K562 (cell line): Measurements from ENCODE around the gene ZMYND19. TPM values are rescaled to one million over a fixed set of nuclear protein-coding genes. Genes with fewer than 3 reads are reported as not detected.
A peak's percentile ranks its signal among the peaks of the same experiment; 100 is the strongest.

Source experiments
- ATF7 ChIP-seq: fragments of 450-650 bp; IDR thresholded peaks from 2 replicates; pipeline ENCODE4 v1.7.1; 2014; ENCODE audit warnings: mild to moderate bottlenecking, moderate library complexity
- CHD2 ChIP-seq: IDR thresholded peaks from 2 replicates; pipeline ENCODE4 v1.6.1; 2011; ENCODE audit warnings: low read depth, low read length
- CREB1 ChIP-seq, 2 experiments: sonication (generic) in 1 of 2; formaldehyde crosslinking in 1 of 2; IDR thresholded peaks; 2 replicates each; pipeline versions ENCODE4 v1.6.1 to v1.8.0; 2012 to 2022; ENCODE audit warnings: inconsistent platforms in 1 of 2, mild to moderate bottlenecking in 1 of 2, missing genetic modification reagents in 1 of 2, moderate library complexity in 1 of 2
- FOXP1 ChIP-seq: sonication (generic); formaldehyde crosslinking; IDR thresholded peaks from 2 replicates; pipeline ENCODE4 v1.8.0; 2022; ENCODE audit warnings: mild to moderate bottlenecking, missing genetic modification reagents
- GABPA ChIP-seq: fragments of 200-800 bp; sonication (Bioruptor generic); conservative IDR thresholded peaks from 2 replicates; pipeline ENCODE4 v1.6.1; 2016; ENCODE audit warnings: low read depth, missing genetic modification characterization, missing compliant biosample characterization
- HDAC1 ChIP-seq, 2 experiments: fragments of 450-650 bp; IDR thresholded peaks; 2 replicates each; pipeline ENCODE4 v1.6.1; 2016 to 2017; ENCODE audit warnings: inconsistent platforms in 1 of 2, mild to moderate bottlenecking in 1 of 2, moderate library complexity in 1 of 2
- POLR2B ChIP-seq: fragments of 450-650 bp; IDR thresholded peaks from 2 replicates; pipeline ENCODE4 v1.6.1; 2018; ENCODE audit warnings: low read depth; ENCODE audit not compliant: partially characterized antibody
- RBM15 ChIP-seq: fragments of 200-400 bp; formaldehyde crosslinking; IDR thresholded peaks from 2 replicates; pipeline ENCODE4 v1.6.1; 2018; ENCODE audit warnings: mild to moderate bottlenecking, low read length, moderate library complexity; ENCODE audit not compliant: insufficient read depth
- SUPT5H ChIP-seq: fragments of 450-650 bp; IDR thresholded peaks from 2 replicates; pipeline ENCODE4 v1.6.1; 2016
- TBP ChIP-seq: optimal IDR thresholded peaks from 2 replicates; pipeline ENCODE3; 2011; ENCODE audit warnings: low read depth, low read length, improper control_type of control experiment
- XRCC5 ChIP-seq: fragments of 200-400 bp; formaldehyde crosslinking; IDR thresholded peaks from 2 replicates; pipeline ENCODE4 v1.6.1; 2017; ENCODE audit warnings: low read depth, mild to moderate bottlenecking, low read length
- YY1 ChIP-seq, 3 experiments: IDR thresholded peaks; 2 replicates each; pipeline ENCODE4 v1.6.1; 2011; ENCODE audit warnings: low read length in 2 of 3, mild to moderate bottlenecking in 2 of 3, moderate library complexity in 2 of 3, borderline replicate concordance in 1 of 3, control low read depth in 1 of 3, low read depth in 1 of 3; ENCODE audit not compliant: insufficient read depth in 3 of 3, insufficient replicate concordance in 2 of 3, control insufficient read depth in 1 of 3, insufficient read length in 1 of 3; ENCODE audit errors: extremely low read depth in 1 of 3
- ZNF764 ChIP-seq: fragments of 250-450 bp; sonication (Bioruptor Pico); IDR thresholded peaks from 2 replicates; pipeline ENCODE4 v1.4.0; 2020; ENCODE audit warnings: low read depth, mild to moderate bottlenecking, moderate library complexity
- ZNF780A ChIP-seq: fragments of 250-450 bp; sonication (Bioruptor Pico); IDR thresholded peaks from 2 replicates; pipeline ENCODE4 v1.5.0; 2021; ENCODE audit warnings: mild to moderate bottlenecking
- polyA plus RNA-seq, 8 experiments: library from polyadenylated mRNA; depleted of rRNA in 4 of 8; stranded (reverse) in 5 of 8; unstranded in 3 of 8; fragments of >200 nt; fragmentation: Nextera tagmentation in 2 of 8; fragmentation: Illumina TruSeq in 1 of 8; extraction: Ambion mirVana in 2 of 8; extraction: Trizol in 1 of 8; gene quantifications; 2 replicates each; pipeline versions ENCODE4 v1.2.1 to v1.2.3, GENCODE V29; 2011 to 2014; ENCODE audit warnings: inconsistent platforms in 1 of 8, missing spikeins in 1 of 8
- total RNA-seq, 7 experiments: library from RNA; depleted of rRNA in 6 of 7; stranded (reverse); fragments of >200 nt in 6 of 7; fragmentation: Illumina TruSeq in 2 of 7; extraction: Trizol in 2 of 7; gene quantifications; 2 replicates each; pipeline versions ENCODE4 v1.2.1 to v1.2.3, GENCODE V29; 2011 to 2021; ENCODE audit warnings: low replicate concordance in 1 of 7
- TF ChIP-seq, protein P1 (sequence below), 2 experiments: fragments of 450-650 bp; conservative IDR thresholded peaks; 2 replicates each; pipeline ENCODE4 v1.6.1; 2017; ENCODE audit warnings: mild to moderate bottlenecking in 2 of 2, moderate library complexity in 2 of 2
- TF ChIP-seq, protein P2 (sequence below), 3 experiments: fragments of 200-800 bp in 1 of 3; sonication (Bioruptor generic) in 1 of 3; sonication (generic) in 1 of 3; formaldehyde crosslinking in 1 of 3; IDR thresholded peaks; 2 replicates each; pipeline versions ENCODE4 v1.6.1 to v1.8.0; 2016 to 2022; ENCODE audit warnings: mild to moderate bottlenecking in 2 of 3, missing compliant biosample characterization in 2 of 3, missing genetic modification characterization in 2 of 3, missing genetic modification reagents in 1 of 3
- TF ChIP-seq, protein P3 (sequence below), 3 experiments: IDR thresholded peaks in 2 of 3; conservative IDR thresholded peaks in 1 of 3; 2 replicates each; pipeline ENCODE4 v1.5.1; 2011 to 2012; ENCODE audit warnings: low read length in 3 of 3, mild to moderate bottlenecking in 3 of 3, control low read depth in 2 of 3, improper control_type of control experiment in 1 of 3, inconsistent platforms in 1 of 3, low read depth in 1 of 3, mixed read lengths in 1 of 3, moderate library complexity in 1 of 3; ENCODE audit not compliant: insufficient read depth in 2 of 3

ZMYND19 gene
- total and polyA plus RNA-seq, 9 of the 15 experiments (the other 6 are each of a cell fraction or from before 2014, with no cell fraction given) = 1.0 to 86.7 (median 44.0) TPM

DNA sequence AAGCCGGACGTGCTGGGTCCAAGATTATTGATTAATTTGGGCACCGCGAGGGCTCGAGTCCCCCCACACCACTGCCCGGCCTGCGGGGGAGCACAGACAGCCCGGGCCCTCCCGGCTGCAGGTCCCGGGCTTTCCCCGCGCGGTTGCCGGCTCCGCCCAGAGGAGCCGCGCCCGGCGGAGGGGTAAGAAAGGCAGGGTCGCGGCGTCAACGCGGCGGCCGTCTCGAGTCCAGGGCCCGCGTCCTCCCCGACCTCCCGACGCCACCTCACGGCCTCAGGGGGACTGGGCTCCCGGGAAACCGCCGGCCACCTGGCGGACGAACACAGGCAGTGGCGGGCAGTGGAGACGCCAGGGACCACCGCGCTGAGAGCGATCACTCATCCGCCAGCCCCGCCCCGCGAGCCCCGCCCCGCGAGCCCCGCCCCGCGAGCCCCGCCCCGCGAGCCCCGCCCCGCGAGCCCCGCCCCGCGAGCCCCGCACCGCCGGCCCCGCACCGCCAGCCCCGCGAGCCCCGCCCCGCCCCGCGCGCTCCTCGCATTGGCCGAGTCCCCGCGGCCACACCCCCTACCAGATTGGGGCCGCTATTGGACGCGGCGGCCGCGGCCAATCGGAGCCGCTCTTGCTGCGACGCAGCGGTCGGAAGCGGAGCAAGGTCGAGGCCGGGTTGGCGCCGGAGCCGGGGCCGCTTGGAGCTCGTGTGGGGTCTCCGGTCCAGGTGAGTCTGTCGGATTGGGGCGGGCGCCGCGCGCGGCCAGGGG is 38.9 kb downstream of the ZMYND19 start, which contains the start of gene MRPL41 (continued):
- peak; percentile 50 for TF ChIP-seq TBP
- peak; percentile 73; the same call in 1 of the 2 replicates for TF ChIP-seq XRCC5
- TF ChIP-seq HDAC1 (IDR thresholded peaks at IDR 0.05) = peak in 1 of 2 experiments; percentile 27; a peak in 2 of 4 replicates
- peak; percentile 53 for TF ChIP-seq ATF7
- TF ChIP-seq, protein P1, sequence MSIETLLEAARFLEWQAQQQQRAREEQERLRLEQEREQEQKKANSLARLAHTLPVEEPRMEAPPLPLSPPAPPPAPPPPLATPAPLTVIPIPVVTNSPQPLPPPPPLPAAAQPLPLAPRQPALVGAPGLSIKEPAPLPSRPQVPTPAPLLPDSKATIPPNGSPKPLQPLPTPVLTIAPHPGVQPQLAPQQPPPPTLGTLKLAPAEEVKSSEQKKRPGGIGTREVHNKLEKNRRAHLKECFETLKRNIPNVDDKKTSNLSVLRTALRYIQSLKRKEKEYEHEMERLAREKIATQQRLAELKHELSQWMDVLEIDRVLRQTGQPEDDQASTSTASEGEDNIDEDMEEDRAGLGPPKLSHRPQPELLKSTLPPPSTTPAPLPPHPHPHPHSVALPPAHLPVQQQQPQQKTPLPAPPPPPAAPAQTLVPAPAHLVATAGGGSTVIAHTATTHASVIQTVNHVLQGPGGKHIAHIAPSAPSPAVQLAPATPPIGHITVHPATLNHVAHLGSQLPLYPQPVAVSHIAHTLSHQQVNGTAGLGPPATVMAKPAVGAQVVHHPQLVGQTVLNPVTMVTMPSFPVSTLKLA (conservative IDR thresholded peaks at IDR 0.05) = peak in 1 of 2 experiments; percentile 66; a peak in 3 of 4 replicates
- peak; percentile 49; the same call in 1 of the 2 replicates for TF ChIP-seq CHD2
- TF ChIP-seq, protein P2, sequence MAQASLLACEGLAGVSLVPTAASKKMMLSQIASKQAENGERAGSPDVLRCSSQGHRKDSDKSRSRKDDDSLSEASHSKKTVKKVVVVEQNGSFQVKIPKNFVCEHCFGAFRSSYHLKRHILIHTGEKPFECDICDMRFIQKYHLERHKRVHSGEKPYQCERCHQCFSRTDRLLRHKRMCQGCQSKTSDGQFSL (CRISPR knock-in tag; IDR thresholded peaks at IDR 0.05) = 0 out of 2 replicates have a peak, but pooled peaks have one; percentile 48
- TF ChIP-seq, protein P2 (tag; IDR thresholded peaks at IDR 0.05) = no peak; a peak in 1 of 4 replicates
- TF ChIP-seq GABPA (tag) = peak; percentile 30; the same call in 1 of the 2 replicates
- TF ChIP-seq ZNF780A (CRISPR knock-in tag) = no peak
- TF ChIP-seq CREB1 (IDR thresholded peaks at IDR 0.05) = 0 out of 2 replicates have a peak, but pooled peaks have one; percentile 16
- TF ChIP-seq CREB1 (CRISPR knock-in tag; IDR thresholded peaks at IDR 0.05) = peak; percentile 44; the same call in 1 of the 2 replicates
- peak; percentile 71; the same call in 1 of the 2 replicates for TF ChIP-seq FOXP1 (CRISPR knock-in tag)
- TF ChIP-seq ZNF764 (CRISPR knock-in tag) = no peak
- TF ChIP-seq RBM15 = no peak
- peak; percentile 64 for TF ChIP-seq POLR2B
- peak in 1 of 3 experiments; percentile 52 for TF ChIP-seq YY1 (IDR thresholded peaks at IDR 0.05; ENCODE audit: borderline replicate concordance in 1 of 3, control insufficient read depth in 1 of 3, extremely low read depth in 1 of 3, insufficient read depth in 3 of 3, insufficient read length in 1 of 3, insufficient replicate concordance in 2 of 3, low read depth in 1 of 3, low read length in 2 of 3)
- peak; percentile 71 for TF ChIP-seq SUPT5H
- TF ChIP-seq, protein P3, sequence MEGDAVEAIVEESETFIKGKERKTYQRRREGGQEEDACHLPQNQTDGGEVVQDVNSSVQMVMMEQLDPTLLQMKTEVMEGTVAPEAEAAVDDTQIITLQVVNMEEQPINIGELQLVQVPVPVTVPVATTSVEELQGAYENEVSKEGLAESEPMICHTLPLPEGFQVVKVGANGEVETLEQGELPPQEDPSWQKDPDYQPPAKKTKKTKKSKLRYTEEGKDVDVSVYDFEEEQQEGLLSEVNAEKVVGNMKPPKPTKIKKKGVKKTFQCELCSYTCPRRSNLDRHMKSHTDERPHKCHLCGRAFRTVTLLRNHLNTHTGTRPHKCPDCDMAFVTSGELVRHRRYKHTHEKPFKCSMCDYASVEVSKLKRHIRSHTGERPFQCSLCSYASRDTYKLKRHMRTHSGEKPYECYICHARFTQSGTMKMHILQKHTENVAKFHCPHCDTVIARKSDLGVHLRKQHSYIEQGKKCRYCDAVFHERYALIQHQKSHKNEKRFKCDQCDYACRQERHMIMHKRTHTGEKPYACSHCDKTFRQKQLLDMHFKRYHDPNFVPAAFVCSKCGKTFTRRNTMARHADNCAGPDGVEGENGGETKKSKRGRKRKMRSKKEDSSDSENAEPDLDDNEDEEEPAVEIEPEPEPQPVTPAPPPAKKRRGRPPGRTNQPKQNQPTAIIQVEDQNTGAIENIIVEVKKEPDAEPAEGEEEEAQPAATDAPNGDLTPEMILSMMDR (IDR thresholded peaks at IDR 0.05 in 2 of 3, conservative IDR thresholded peaks at IDR 0.05 in 1 of 3; ENCODE audit: insufficient read depth in 2 of 3, low read depth in 1 of 3, low read length in 3 of 3) = peak; percentile 40 to 99 (median 90); a peak in 4 of 6 replicates
